Uterus (tissue), 4 donors: ENCODE measurements around the gene ZFP57. TPM values are rescaled to one million over a fixed set of nuclear protein-coding genes. Genes with fewer than 3 reads are reported as not detected.
A peak's percentile ranks its signal among the peaks of the same experiment; 100 is the strongest.

Experiments used
- DNase-seq, 2 donors: peaks; one replicate each; pipeline ENCODE4 v3.0.0-alpha.2; 2019 to 2020
- H3K27ac ChIP-seq, 2 donors: fragments of 200-600 bp; sonication (generic); 1 replicate in 1 of 2; 2 replicates in 1 of 2; pipeline ENCODE4 v1.5.1; 2016 to 2018
- H3K27me3 ChIP-seq, 2 donors: fragments of 200-600 bp; sonication (generic); one replicate each; pipeline ENCODE4 v1.5.1; 2018 to 2019; ENCODE audit warnings: control low read depth in 1 of 2
- H3K36me3 ChIP-seq, 2 donors: fragments of 200-600 bp; sonication (generic); one replicate each; pipeline ENCODE4 v1.5.1; 2019; ENCODE audit warnings: control low read depth in 1 of 2
- H3K4me1 ChIP-seq, 2 donors: fragments of 200-600 bp; sonication (generic); one replicate each; pipeline ENCODE4 v1.5.1; 2018 to 2019; ENCODE audit warnings: control low read depth in 1 of 2
- H3K4me3 ChIP-seq, 2 donors: fragments of 200-600 bp; sonication (generic); 1 replicate in 1 of 2; 2 replicates in 1 of 2; pipeline ENCODE4 v1.5.1; 2018 to 2019; ENCODE audit warnings: mild to moderate bottlenecking in 1 of 2
- H3K9me3 ChIP-seq, 2 donors: fragments of 200-600 bp; sonication (generic); one replicate each; pipeline ENCODE4 v1.5.1; 2019; ENCODE audit warnings: control low read depth in 1 of 2
- POLR2A ChIP-seq, 2 donors: fragments of 450-650 bp; IDR thresholded peaks; one replicate each; pipeline ENCODE4 v1.6.1; 2016; ENCODE audit warnings: antibody characterized with exemption in 2 of 2, mild to moderate bottlenecking in 1 of 2, moderate library complexity in 1 of 2
- intact Hi-C: fragments of 100-400 bp; cut with DNase I; formaldehyde crosslinking; loops from one replicate; pipeline ENCODE4 v1.15.1; 2023; ENCODE audit warnings: low total_unique reads
- total RNA-seq, 4 donors: library from RNA; depleted of rRNA in 3 of 4; stranded (reverse); fragments of >200 nt in 3 of 4; gene quantifications; one replicate each; pipeline versions ENCODE4 v1.1.0 to v1.2.4, GENCODE V29; 2014 to 2023
- TF ChIP-seq, protein P1 (sequence below), 4 experiments: fragments of 200-600 bp in 2 of 4; fragments of 450-650 bp in 2 of 4; sonication (generic) in 2 of 4; IDR thresholded peaks; one replicate each; pipeline ENCODE4 v1.5.1; 2016 to 2019; ENCODE audit warnings: antibody characterized with exemption in 4 of 4, mild to moderate bottlenecking in 2 of 4, moderate library complexity in 1 of 4
- donor health status: DM: yes; HTN: yes; CAD: no.

ZFP57 gene
- total RNA-seq, 4 donors from 2014 or later: 0.24 TPM; not detected in 3

DNA sequence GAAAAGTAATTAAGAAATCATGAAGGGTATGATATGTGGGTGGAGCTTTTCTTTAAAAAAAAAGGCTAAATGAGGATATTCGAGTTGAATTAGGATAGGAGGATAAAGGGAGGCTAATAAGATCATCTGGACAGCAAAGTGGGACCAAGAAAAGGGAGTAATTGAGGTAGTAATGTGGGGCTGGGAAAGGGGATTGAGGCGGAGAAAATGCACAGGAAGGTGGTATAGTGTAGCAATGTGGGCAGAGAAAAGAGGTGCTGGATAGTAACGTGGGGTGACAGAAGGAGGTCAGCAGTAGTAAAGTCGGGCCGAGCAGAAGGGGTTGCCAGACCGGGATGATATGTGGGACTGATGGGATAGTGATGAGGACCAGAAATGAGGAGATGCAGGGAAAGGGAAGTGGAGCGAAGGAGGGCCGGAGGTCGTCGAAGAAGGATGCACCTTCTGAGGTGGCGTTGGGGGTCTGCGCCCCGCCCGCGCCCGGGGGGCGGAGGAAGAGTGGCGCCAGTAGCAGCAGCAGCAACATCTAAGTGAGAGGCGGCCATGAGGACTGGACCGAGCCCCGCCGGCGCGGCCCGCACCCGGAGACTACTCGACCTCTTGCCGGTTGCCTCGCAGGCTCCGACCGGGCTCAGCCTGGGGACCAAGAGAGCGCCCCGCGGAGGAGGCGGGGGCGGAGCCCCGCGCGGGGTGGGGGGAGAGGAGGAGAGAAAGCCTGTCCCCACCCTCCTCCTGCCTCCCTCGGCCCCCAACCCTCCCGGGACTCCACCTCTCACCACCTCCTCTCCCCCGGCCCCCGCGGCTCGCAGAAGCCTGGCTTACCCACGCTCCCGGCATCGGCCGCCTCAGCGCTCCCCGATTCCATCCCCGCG, 48.9 kb downstream of the ZFP57 start:
- peak; percentile 83 to 84 for DNase-seq
- Histone ChIP-seq H3K36me3 (no peaks in the 10 kb centered on the region), H3K4me3 (peak overlapping the region; percentile 77 to 91), H3K9me3 (no peaks in the 10 kb centered on the region), H3K27ac (peak overlapping the region; percentile 91), H3K4me1 (no peaks in the 10 kb centered on the region), H3K27me3 (no peaks in the 10 kb centered on the region)
- TF ChIP-seq, protein P1, sequence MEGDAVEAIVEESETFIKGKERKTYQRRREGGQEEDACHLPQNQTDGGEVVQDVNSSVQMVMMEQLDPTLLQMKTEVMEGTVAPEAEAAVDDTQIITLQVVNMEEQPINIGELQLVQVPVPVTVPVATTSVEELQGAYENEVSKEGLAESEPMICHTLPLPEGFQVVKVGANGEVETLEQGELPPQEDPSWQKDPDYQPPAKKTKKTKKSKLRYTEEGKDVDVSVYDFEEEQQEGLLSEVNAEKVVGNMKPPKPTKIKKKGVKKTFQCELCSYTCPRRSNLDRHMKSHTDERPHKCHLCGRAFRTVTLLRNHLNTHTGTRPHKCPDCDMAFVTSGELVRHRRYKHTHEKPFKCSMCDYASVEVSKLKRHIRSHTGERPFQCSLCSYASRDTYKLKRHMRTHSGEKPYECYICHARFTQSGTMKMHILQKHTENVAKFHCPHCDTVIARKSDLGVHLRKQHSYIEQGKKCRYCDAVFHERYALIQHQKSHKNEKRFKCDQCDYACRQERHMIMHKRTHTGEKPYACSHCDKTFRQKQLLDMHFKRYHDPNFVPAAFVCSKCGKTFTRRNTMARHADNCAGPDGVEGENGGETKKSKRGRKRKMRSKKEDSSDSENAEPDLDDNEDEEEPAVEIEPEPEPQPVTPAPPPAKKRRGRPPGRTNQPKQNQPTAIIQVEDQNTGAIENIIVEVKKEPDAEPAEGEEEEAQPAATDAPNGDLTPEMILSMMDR (IDR thresholded peaks at IDR 0.05): no peak
- no peak for TF ChIP-seq POLR2A (IDR thresholded peaks at IDR 0.05)
- intact Hi-C loops: no loop called here

DNA sequence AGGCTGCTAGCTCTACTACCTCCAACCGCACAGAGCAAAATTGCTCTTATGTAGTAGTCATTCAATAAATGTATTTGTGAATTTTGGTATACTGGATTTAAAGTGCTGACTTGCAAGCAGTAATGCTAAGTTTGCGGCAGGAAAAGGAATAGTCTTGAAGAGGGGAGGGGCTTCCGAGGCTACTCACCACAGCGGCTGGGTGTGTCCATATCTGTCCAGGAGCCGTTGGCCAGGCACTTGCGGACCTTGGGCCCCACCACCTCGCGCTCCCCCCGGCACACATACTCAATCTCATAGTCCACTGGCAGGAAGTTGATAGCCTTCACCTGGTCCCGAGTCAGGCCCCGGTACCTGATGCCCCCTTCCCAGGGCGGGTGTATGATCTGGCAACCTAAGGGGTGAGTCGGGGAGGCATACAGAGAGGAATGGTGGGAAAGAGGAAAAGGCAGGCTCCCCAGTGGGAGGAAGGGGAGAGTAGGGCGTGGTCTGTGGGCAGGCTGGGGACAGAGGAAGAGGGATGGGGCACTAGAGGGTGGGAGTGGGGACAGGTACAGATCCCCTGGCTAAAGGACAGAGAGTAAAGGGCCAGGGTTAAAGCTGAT, 49.6 kb downstream of the ZFP57 start:
- DNase-seq: no peak
- no peaks in the 10 kb centered on the region for H3K9me3 ChIP-seq
- H3K4me1 ChIP-seq: no peaks in the 10 kb centered on the region
- peak overlapping the region in 1 of 2 donors; percentile 91 for H3K27ac ChIP-seq
- no peaks in the 10 kb centered on the region for H3K36me3 ChIP-seq
- TF ChIP-seq, protein P1 (IDR thresholded peaks at IDR 0.05): no peak
- TF ChIP-seq POLR2A (IDR thresholded peaks at IDR 0.05): no peak
- H3K4me3 ChIP-seq: peak overlapping the region in 1 of 2 donors; percentile 12
- intact Hi-C loops: no loop called here
- no peaks in the 10 kb centered on the region for H3K27me3 ChIP-seq

DNA sequence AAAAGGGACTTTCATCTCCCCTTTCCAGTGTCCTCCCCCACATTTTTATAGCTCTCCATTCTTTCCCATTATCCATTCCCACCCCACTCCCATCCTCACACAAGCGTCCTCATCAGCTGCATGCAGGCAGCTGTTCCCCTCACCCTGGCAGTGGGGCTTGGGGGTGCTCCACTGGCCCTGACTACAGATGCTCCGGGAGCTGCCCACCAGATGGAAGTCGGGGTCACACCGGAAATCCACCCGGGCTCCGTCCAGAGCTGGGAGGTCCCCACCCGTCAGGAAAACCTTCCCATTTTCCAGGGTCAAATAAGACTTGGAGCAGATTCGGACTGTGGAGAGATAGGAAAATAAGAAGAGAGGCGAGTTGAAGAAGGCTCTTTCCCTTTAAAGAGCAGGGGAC, 50.6 kb downstream of the ZFP57 start:
- DNase-seq: no peak
- no peak for TF ChIP-seq POLR2A (IDR thresholded peaks at IDR 0.05)
- TF ChIP-seq, protein P1 (IDR thresholded peaks at IDR 0.05): no peak
- Histone ChIP-seq H3K27ac (no peak overlapping the region), H3K4me1 (no peaks in the 10 kb centered on the region), H3K27me3 (no peaks in the 10 kb centered on the region), H3K4me3 (no peak overlapping the region), H3K36me3 (no peaks in the 10 kb centered on the region), H3K9me3 (no peaks in the 10 kb centered on the region)
- intact Hi-C loops: no loop called here

DNA sequence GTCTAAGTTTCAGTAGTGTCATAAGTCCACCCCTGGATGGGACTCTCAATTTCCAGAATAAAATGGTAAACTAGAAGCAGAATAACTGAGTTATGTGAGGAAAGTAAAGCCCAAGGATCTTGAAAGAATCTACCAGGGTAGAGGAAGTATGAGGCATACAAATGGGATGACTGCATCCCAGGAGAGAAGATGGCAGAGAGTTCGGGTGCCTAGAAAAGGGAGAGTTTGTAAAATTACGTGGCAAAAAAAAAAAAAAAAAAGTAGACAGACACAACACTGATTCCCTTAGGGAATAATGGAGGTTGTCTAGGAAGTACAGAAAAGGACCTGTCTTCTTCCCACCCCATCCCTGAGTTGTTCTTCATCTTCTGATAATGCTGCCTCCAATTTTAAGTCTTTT, 51.4 kb downstream of the ZFP57 start:
- Histone ChIP-seq H3K27me3 (no peaks in the 10 kb centered on the region), H3K4me3 (no peak overlapping the region), H3K27ac (no peak overlapping the region), H3K9me3 (no peaks in the 10 kb centered on the region), H3K36me3 (no peaks in the 10 kb centered on the region), H3K4me1 (no peaks in the 10 kb centered on the region)
- DNase-seq: no peak
- TF ChIP-seq POLR2A (IDR thresholded peaks at IDR 0.05): no peak
- TF ChIP-seq, protein P1 (IDR thresholded peaks at IDR 0.05): no peak
- intact Hi-C loops: no loop called here
